ENCODE measurements around the gene LRP5. TPM values are rescaled to one million over a fixed set of nuclear protein-coding genes. Genes with fewer than 3 reads are reported as not detected.
"Not testable (repeated sequence)": the region's sequence is repeated elsewhere in the genome, so short reads cannot be mapped to it uniquely, and the experiment has no call there.

Gene LRP5
- total RNA-seq, 1 donor from 2014 or later: 64.8 TPM

DNA sequence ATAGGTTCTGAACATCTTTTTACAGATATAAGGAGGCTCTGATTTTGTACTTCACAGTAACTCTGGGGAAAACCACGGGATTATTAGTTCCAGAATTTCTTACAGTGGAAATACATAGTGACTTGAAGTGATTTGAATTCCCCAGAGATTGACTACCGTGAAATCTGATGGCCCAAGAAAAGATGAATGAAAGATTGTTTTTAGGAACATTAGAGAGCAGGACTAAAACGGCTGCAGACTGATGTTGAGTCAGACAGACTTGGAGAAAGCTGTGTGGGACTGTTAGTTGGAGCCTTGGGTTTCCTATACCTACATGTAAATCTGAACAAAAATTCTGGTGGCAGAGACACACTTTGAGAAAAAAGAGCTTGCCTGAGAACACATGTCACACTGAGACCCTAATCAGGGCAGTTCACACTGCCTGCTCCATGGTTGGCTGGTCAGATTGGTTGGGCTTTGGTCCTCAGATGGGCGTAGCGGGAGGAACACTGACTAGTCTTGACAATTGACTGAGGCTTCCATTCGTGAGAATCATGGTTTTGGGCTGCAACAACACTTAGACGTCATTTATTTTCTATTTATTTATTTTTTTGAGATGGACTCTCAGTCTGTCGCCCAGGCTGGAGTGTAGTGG is 154.9 kb downstream of the LRP5 start:
- DNase-seq (no peak), ATAC-seq (no peak)
- intact Hi-C loops (cut with micrococcal nuclease): no loop called here

DNA sequence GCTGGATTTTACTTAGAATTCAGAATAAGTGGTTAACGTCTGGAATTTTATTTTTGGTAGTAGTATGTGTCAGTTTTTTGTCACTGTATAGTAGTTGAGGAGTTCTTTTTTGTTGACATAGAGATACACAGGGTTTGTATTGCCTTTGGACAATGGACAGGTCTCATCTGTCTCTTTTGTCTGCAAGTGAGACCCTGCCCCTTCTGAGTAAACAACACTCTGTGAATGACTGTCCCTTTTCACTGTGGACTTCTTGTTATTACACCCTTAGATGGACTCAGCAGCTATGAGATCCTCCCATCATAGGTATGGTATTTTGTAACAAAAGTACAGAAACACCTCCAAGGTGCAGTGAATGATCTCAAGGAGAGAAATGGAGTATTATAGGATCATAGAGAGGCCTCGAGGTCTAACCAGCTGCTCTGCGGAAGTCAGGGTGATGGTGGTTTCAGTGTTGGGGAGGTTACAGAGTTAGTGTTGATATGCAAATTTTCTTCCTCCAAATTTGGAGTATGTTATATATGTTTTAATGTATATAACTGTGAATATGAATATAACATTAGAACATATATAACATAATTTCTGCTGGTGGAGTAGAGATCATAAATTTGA is 155.9 kb downstream of the LRP5 start:
- intact Hi-C loops (cut with micrococcal nuclease): no loop called here
- ATAC-seq: no peak

DNA sequence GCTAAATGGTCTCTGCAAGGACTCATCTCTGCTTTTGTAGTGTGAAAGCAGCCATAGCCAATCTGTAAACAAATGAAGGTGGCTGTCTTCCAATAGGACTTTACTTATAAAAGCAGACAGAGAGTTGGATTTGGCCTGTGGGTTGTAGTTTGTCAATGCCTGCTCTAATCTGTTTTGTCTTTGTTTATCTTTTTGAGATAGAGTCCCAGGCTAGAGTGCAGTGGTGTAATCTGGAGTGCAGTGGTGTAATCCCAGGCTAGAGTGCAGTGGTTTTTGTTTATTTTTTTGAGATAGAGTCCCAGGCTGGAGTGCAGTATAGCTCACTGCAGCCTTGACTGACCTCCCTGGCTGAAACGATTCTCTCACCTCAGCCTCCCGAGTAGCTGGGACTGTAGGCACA is 156.7 kb downstream of the LRP5 start:
- intact Hi-C loops (cut with micrococcal nuclease): no loop called here
- DNase-seq (no peak), ATAC-seq (peak; percentile 9)

More for the DNA sequence above, 155.9 kb downstream of the LRP5 start:
- no peak for DNase-seq

DNA sequence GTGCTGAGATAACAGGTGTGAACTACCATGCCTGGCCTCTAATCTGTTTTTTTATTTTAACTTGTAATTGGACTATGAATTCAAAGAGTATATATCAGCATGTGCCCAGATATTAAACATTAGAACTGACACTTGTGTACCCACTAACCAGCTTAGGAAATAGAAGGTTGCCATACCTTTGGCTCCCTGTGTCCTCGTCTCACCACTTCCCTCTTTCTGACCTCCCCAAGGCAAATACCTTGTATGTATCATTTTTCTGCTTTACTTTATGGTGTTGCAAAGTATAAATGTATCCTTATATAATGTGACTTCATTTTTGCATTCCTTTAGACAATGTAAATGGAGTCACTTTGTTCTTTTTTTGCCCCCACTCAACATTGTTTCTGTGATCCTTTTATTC is 157.3 kb downstream of the LRP5 start:
- DNase-seq (no peak), ATAC-seq (no peak)
- intact Hi-C loops (cut with micrococcal nuclease): no loop called here

- ATAC-seq: peak; percentile 64
- peak; percentile 63 for DNase-seq
- intact Hi-C loops (cut with micrococcal nuclease): no loop called here
Measured at GRCh38 chr11:68470304-68470811, 158.0 kb downstream of the LRP5 start.

DNA sequence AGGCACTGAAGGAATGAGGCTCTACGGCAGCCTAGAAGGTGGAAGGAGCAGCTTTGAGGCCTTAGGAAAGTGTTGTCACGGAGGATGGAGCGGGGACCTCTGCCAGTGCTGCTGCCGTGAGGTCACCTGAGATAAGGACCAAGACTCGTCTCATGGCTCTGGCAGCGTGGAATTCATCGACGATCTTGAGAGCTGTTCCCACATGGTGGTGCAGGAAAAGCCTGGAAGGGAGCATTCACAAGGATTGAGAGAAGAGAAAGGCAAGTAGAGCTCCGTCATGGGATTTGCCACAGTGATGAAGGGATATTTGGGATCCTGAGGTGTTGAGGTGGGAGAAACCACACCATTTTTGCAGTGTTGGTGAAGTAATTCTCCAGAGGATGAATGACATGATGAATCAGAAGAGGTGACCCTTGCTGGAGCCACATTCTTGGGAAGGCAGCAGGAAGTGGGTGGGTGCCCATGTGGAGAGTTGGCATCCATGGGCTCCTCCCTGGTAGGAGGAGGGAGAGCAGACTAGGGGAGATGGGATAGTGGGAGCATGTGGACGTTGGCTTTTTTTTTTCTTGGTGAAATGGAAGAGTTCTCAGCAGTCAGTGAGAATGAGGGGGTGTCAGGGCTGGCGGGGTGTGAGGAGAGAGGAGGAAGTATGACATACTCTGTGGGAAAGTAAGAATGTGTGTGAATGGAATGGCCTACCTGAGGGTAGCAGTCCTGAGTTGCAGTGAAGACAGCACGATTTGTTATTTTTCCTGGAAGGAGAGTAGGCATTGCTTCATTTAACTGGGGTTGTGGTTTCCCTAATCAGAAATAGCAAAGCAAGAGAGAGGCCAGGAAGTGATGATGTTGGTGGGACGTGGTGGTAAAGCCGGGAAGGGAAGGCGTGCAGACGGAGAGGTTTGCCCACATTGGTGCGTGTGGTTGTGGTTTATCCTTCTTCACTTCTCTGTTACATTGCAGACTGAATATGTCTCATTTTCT is 159.3 kb downstream of the LRP5 start:
- peak; percentile 12 for ATAC-seq
- intact Hi-C loops (cut with micrococcal nuclease): no loop called here
- DNase-seq: no peak

DNA sequence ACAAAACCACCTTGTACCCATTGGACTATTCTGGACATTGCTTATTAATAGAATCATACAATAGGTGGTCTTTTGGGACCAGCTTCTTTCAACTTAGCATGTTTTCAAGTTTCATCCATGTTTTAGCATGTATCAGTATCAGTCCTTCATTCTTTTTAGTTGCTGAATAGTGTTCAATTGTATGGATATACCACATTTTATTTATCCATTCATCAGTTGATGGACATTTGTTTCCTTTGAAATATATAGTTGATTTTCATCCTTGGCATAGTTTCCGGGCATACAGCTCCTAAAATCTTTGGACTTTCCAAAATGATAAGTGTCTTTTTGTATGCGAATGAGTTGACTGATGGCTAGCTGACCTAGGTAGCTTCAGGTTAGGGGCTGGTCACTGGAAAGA is 160.4 kb downstream of the LRP5 start:
- DNase-seq: no peak
- no peak for ATAC-seq
- intact Hi-C loops (cut with micrococcal nuclease): no loop called here

DNA sequence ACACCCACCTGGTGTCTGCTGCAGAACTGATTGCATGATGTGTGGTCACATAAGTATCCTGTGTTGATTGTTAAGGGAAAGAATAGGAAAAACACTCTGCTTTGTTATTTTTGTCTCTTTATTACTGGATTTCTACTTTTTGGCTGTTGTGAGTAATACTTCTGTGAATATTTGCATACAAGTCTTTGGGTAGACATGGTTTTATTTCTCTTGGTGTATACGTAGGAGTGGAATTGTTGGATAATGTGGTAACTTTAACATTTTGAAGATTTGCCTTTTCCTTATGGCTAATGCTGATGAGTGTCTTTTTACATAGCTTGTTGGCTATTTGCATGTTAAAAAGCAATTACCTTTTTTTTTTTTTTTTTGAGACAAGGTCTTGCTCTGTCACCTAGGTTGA is 161.3 kb downstream of the LRP5 start:
- ATAC-seq: no peak
- no peak for DNase-seq
- intact Hi-C loops (cut with micrococcal nuclease): no loop called here

GRCh38 chr11:68475626-68476025 is 163.2 kb downstream of the LRP5 start:
- intact Hi-C loops (cut with micrococcal nuclease); DNase-seq; ATAC-seq: not testable (repeated sequence)

DNA sequence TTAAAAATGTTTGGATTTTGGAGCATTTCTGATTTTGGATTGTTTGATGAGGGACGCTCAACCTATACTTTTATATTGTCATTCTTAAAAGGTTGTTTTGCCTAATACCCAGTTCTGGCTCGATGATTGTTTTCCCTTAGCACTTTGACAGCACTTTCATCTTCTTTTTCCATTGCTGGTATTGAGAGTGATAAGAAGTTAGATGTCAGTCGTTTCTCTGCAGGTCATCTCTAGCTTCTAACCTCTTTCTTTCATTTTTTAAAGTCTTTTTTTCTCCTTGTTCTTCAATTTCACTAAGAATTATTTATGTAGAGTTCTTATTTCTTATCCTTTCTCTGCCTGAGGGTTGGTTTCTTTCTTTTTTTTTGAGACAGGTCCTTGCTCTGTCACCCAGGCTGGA is 167.0 kb downstream of the LRP5 start:
- ATAC-seq (no peak), DNase-seq (no peak)
- intact Hi-C loops (cut with micrococcal nuclease): no loop called here

- ATAC-seq (no peak), DNase-seq (no peak)
- intact Hi-C loops (cut with micrococcal nuclease): no loop called here
Measured at GRCh38 chr11:68480193-68480592, 167.8 kb downstream of the LRP5 start.

DNA sequence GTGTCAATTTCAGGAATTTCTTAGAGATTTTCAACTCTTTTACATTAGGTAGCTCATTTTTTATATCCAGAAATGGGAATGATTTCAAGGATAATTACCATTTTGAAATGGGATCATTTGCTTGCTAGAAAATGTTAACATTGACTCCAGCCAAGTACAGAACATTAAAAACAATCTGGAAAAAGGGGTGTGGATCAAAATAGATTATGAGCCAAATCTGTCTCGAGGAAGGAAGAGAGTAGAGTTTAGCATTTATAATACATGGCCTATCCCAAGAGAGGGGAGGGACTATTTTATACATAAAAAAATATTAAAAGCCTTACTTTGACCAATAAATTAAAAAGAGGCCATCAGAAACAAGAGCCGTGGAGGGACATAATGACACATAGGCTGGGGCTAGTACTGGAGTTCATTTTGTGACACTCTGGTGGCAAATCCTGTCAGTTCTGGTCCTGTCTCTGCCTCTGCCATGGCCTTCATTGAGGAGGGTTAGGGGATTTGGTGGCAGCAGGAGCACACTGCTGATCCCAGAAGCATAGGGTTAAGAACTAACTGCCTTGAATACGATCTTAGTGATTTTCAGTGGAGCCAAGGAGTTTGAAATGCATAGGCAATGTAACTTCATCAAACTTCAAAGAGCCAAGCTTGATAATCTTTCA is 168.6 kb downstream of the LRP5 start:
- intact Hi-C loops (cut with micrococcal nuclease): no loop called here
- peak; percentile 62 for ATAC-seq

GRCh38 chr11:68481579-68482240 is 169.3 kb downstream of the LRP5 start:
- DNase-seq: no peak
- intact Hi-C loops (cut with micrococcal nuclease): no loop called here
- ATAC-seq: peak; percentile 9

More for the DNA sequence above, 168.6 kb downstream of the LRP5 start:
- no peak for DNase-seq

GRCh38 chr11:68488623-68489022 is 176.2 kb downstream of the LRP5 start:
- DNase-seq (no peak), ATAC-seq (peak; percentile 16)
- intact Hi-C loops (cut with micrococcal nuclease): no loop called here

DNA sequence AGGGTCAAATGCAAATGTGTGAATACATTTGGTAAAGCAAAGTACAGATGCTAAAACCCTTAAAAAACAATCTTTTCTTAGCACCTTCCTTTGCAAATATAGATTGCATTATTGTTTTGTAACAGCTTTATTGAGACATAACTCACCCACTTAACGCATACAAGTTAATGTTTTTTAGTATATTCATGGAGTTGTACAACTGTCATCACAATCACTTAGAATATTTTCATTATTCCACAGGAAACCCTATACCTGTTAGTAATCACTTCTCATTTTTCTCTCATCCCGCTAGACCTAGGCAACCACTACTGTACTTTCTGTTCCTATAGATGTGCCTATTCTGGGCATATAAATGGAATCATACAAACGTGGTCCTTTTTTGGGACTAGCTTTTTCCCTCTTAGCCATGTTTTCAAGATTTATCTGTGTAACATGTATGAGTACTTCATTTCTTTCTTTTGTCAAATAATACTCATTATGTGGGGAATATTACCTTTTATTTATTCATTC is 182.9 kb downstream of the LRP5 start:
- ATAC-seq: no peak
- intact Hi-C loops (cut with micrococcal nuclease): no loop called here
- DNase-seq: no peak

GRCh38 chr11:68495872-68496271 is 183.5 kb downstream of the LRP5 start:
- ATAC-seq (no peak), DNase-seq (no peak)
- intact Hi-C loops (cut with micrococcal nuclease): no loop called here

- no peak for DNase-seq
- intact Hi-C loops (cut with micrococcal nuclease): no loop called here
- no peak for ATAC-seq
Measured at GRCh38 chr11:68497761-68498160, 185.4 kb downstream of the LRP5 start.

DNA sequence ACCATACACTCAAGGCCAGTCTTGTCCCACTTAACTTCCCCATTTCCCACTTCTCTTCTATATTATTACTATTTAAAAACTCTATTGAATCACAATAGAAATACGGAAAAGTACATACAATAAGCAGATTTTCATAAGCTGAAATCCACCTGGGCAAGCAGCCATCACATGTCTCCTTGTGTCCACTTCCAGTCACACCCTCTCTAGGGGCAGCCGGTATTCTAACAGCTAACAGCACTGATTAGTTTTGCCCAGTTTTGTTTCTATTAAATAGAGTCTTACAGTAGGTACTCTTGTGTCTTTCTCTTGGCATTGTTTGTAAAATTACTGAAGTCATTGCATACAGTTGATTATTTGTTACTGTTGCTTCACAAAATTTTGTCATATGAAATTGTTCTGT is 185.9 kb downstream of the LRP5 start:
- intact Hi-C loops (cut with micrococcal nuclease): no loop called here
- DNase-seq (no peak), ATAC-seq (peak; percentile 61)

Measured in left ventricle myocardium superior (tissue), 1 donor.